GM12878 (cell line): ENCODE data around the gene SERINC1. TPM values are rescaled to one million over a fixed set of nuclear protein-coding genes. Genes with fewer than 3 reads are reported as not detected.

Experiments used
- ATAC-seq: fragments of 200-7000 bp; cut with Tn5 transposase; 3 replicates; pipeline ENCODE4 v1.9.1; 2020; ENCODE audit warnings: mild to moderate bottlenecking, moderate library complexity
- BruUV-seq: library from RNA; stranded (reverse); fragments of 400-500 nt; replicated peaks from 2 replicates; lab custom pipeline; 2021; lab: Mats Ljungman, UMichigan
- CTCF ChIA-PET: fragments of 300-600 bp; sonication (Branson Sonifier 250); formaldehyde crosslinking; extraction: SDS; loops from one replicate; lab custom pipeline; 2021; ENCODE audit warnings: inconsistent platforms; lab: Yijun Ruan, JAX
- POLR2A ChIA-PET: fragments of 350-600 bp; formaldehyde crosslinking; extraction: SDS; loops from one replicate; lab custom pipeline; 2021; ENCODE audit warnings: inconsistent platforms; lab: Charles Lee
- RAD21 ChIA-PET: fragments of 300-600 bp; sonication (Branson Sonifier 250); formaldehyde crosslinking; loops from one replicate; lab custom pipeline; 2023; ENCODE audit warnings: antibody characterized with exemption; ENCODE audit not compliant: unreplicated experiment; lab: Charles Lee
- SMC1A ChIA-PET: fragments of 300-600 bp; sonication (Branson Sonifier 250); formaldehyde crosslinking; loops from one replicate; lab custom pipeline; 2023; ENCODE audit not compliant: unreplicated experiment, uncharacterized antibody; lab: Charles Lee
- DNase-seq: peaks from one replicate; pipeline ENCODE4 v3.0.0-alpha.2; 2011; ENCODE audit warnings: low read depth, low spot score
- FAIRE-seq: peaks from 3 replicates; lab custom pipeline; 2011; peaks lifted over from hg19 to GRCh38; lab: Jason Lieb, UNC
- H2AFZ ChIP-seq: 2 replicates; pipeline ENCODE4 v1.6.0; 2011; ENCODE audit warnings: low read depth, low read length, control low read depth; ENCODE audit not compliant: control insufficient read depth
- H3K27ac ChIP-seq: 2 replicates; pipeline ENCODE4 v1.5.1; 2011; ENCODE audit warnings: control low read depth; ENCODE audit not compliant: control insufficient read depth, insufficient read depth
- H3K27me3 ChIP-seq, 2 experiments: replicated peaks in 1 of 2; 2 replicates each; pipeline versions ENCODE4 v1.6.0 to v1.6.1; 2011; ENCODE audit warnings: low read length in 1 of 2; ENCODE audit not compliant: control insufficient read depth in 2 of 2, insufficient read depth in 2 of 2
- H3K36me3 ChIP-seq, 2 experiments: 2 replicates each; pipeline ENCODE4 v1.5.1; 2011; ENCODE audit warnings: low read length in 1 of 2; ENCODE audit not compliant: control insufficient read depth in 2 of 2, insufficient read depth in 2 of 2
- H3K4me1 ChIP-seq: 2 replicates; pipeline ENCODE4 v1.6.1; 2011; ENCODE audit warnings: mild to moderate bottlenecking, low read length, moderate library complexity, mixed read lengths; ENCODE audit not compliant: control insufficient read depth, insufficient read depth
- H3K4me2 ChIP-seq: 2 replicates; pipeline ENCODE4 v1.6.0; 2011; ENCODE audit warnings: control low read depth; ENCODE audit not compliant: control insufficient read depth, insufficient read depth
- H3K4me3 ChIP-seq: fragments of 200-600 bp; sonication (generic); 2 replicates; pipeline ENCODE4 v1.5.1; 2016
- H3K79me2 ChIP-seq: 2 replicates; pipeline ENCODE4 v1.6.0; 2011; ENCODE audit warnings: low read length; ENCODE audit not compliant: control insufficient read depth, insufficient read depth
- H3K9ac ChIP-seq: 2 replicates; pipeline ENCODE4 v1.8.0; 2011; ENCODE audit warnings: low read length, control low read depth, mixed read lengths; ENCODE audit not compliant: control insufficient read depth, insufficient read depth
- H3K9me3 ChIP-seq: replicated peaks from 3 replicates; pipeline ENCODE4 v1.5.1; 2011; ENCODE audit warnings: mild to moderate bottlenecking, low read length; ENCODE audit not compliant: control insufficient read depth, insufficient read depth
- H4K20me1 ChIP-seq: 2 replicates; pipeline ENCODE4 v1.6.0; 2011; ENCODE audit not compliant: control insufficient read depth, insufficient read depth
- BCL11A ChIP-seq: IDR thresholded peaks from 2 replicates; pipeline ENCODE4 v1.6.1; 2011; ENCODE audit warnings: low read depth, low read length
- BCLAF1 ChIP-seq: fragments of 450-650 bp; IDR thresholded peaks from 2 replicates; pipeline ENCODE4 v1.6.1; 2017; ENCODE audit warnings: antibody characterized with exemption, mild to moderate bottlenecking, moderate library complexity
- CBFB ChIP-seq: IDR thresholded peaks from 2 replicates; pipeline ENCODE4 v1.6.1; 2016; ENCODE audit warnings: antibody characterized with exemption, low read depth
- E2F4 ChIP-seq: IDR thresholded peaks from 2 replicates; pipeline ENCODE4 v1.6.1; 2012; ENCODE audit warnings: low read depth, low read length, improper control_type of control experiment
- EGR1 ChIP-seq, 2 experiments: IDR thresholded peaks; 1 replicate in 1 of 2; 2 replicates in 1 of 2; pipeline ENCODE4 v1.6.1; 2011 to 2012; ENCODE audit warnings: low read depth in 2 of 2, low read length in 2 of 2, borderline replicate concordance in 1 of 2, mild to moderate bottlenecking in 1 of 2, moderate library complexity in 1 of 2
- ETV6 ChIP-seq, 2 experiments: fragments of 450-650 bp in 1 of 2; IDR thresholded peaks in 1 of 2; conservative IDR thresholded peaks in 1 of 2; 2 replicates each; pipeline ENCODE4 v1.6.1; 2014; ENCODE audit warnings: antibody characterized with exemption in 1 of 2, borderline replicate concordance in 1 of 2, low read depth in 1 of 2, mild to moderate bottlenecking in 1 of 2, moderate library complexity in 1 of 2
- HDAC6 ChIP-seq: fragments of 200-600 bp; sonication (generic); IDR thresholded peaks from one replicate; pipeline ENCODE4 v1.8.0; 2017; ENCODE audit warnings: antibody characterized with exemption; ENCODE audit not compliant: unreplicated experiment
- HSF1 ChIP-seq: fragments of 150-350 bp; IDR thresholded peaks from 2 replicates; pipeline ENCODE4 v1.6.1; 2014; ENCODE audit warnings: mild to moderate bottlenecking, low read depth, low read length
- IRF5 ChIP-seq: fragments of 450-650 bp; IDR thresholded peaks from 2 replicates; pipeline ENCODE4 v1.6.1; 2017; ENCODE audit warnings: borderline replicate concordance
- MEF2B ChIP-seq: fragments of 450-650 bp; IDR thresholded peaks from 2 replicates; pipeline ENCODE4 v1.6.1; 2018; ENCODE audit warnings: mild to moderate bottlenecking, moderate library complexity; ENCODE audit not compliant: partially characterized antibody, poor library complexity, severe bottlenecking
- MTA3 ChIP-seq: IDR thresholded peaks from 2 replicates; pipeline ENCODE4 v1.6.1; 2012; ENCODE audit warnings: low read length, inconsistent platforms, borderline replicate concordance
- MXI1 ChIP-seq: fragments of 150-350 bp; IDR thresholded peaks from 2 replicates; pipeline ENCODE4 v1.6.1; 2011; ENCODE audit warnings: low read depth, mild to moderate bottlenecking, inconsistent platforms, low read length, improper control_type of control experiment
- ZNF217 ChIP-seq: fragments of 450-650 bp; IDR thresholded peaks from 2 replicates; pipeline ENCODE4 v1.6.1; 2017; ENCODE audit warnings: antibody characterized with exemption, mild to moderate bottlenecking
- WGBS: methylation state at CpG from one replicate; pipeline ENCODE4 v1.1.6; 2016; ENCODE audit warnings: low lambda C conversion rate; ENCODE audit not compliant: insufficient replicate concordance, insufficient coverage; ENCODE audit errors: missing lambda C conversion rate; 5-methylcytosine and 5-hydroxymethylcytosine counted together
- in situ Hi-C: fragments of 300-500 bp; cut with MboI; formaldehyde crosslinking; loops from 9 replicates; pipeline ENCODE4 v1.14.3; 2018; ENCODE audit warnings: mixed read lengths
- intact Hi-C: fragments of 100-400 bp; cut with micrococcal nuclease; formaldehyde crosslinking; loops from one replicate; pipeline ENCODE4 v1.14.2; 2022; ENCODE audit not compliant: unreplicated experiment
- polyA plus RNA-seq, 11 experiments: library from polyadenylated mRNA; depleted of rRNA in 4 of 11; unstranded in 6 of 11; stranded (reverse) in 5 of 11; fragments of >200 nt; fragmentation: Nextera tagmentation in 4 of 11; fragmentation: Illumina TruSeq in 1 of 11; extraction: Ambion mirVana in 4 of 11; extraction: Trizol in 1 of 11; gene quantifications; 1 replicate in 1 of 11; 2 replicates in 10 of 11; pipeline versions ENCODE4 v1.2.1 to v1.2.3, GENCODE V29; 2011 to 2016; ENCODE audit warnings: inconsistent platforms in 2 of 11, missing spikeins in 2 of 11, low read depth in 1 of 11
- total RNA-seq, 4 experiments: library from RNA; depleted of rRNA in 3 of 4; stranded (reverse); fragments of >200 nt in 3 of 4; fragmentation: Illumina TruSeq in 1 of 4; extraction: Trizol in 1 of 4; gene quantifications; 2 replicates each; pipeline versions ENCODE4 v1.2.1 to v1.2.3, GENCODE V29; 2013 to 2021

Gene SERINC1
- total and polyA plus RNA-seq, 10 of the 15 experiments (the other 5 are each of a cell fraction or from before 2014, with no cell fraction given): 18.5 to 45.7 (median 31.1) TPM

- intact Hi-C loops (loop anchor here (2.0 kb wide), 1 partner anchor 71 kb away; the partner anchor contains the start of gene SERINC1), in situ Hi-C loops (no loop called here)
- 1% methylated on average over 62 of the region's 82 CpGs for WGBS
- ATAC-seq (peak; percentile 99), DNase-seq (peak; percentile 86), FAIRE-seq (peak; percentile 27)
- H3K27me3 ChIP-seq: no peaks in the 10 kb centered on the region
- CTCF ChIA-PET: interaction anchor here (1.0 to 1.2 kb wide), 3 partner anchors 8 to 18 kb away, joined by 3 to 5 read pairs (median 3); no protein-coding TSS in a partner anchor
- no peaks in the 10 kb centered on the region for H3K9me3 ChIP-seq
- SMC1A ChIA-PET: interaction anchor here (0.7 kb wide), 1 partner anchor 66 kb away, joined by 3 read pairs; no protein-coding TSS in a partner anchor
- peak within 1 kb of the TSS; percentile 93 for H3K4me3 ChIP-seq
- POLR2A ChIA-PET: interaction anchor here (1.5 to 1.6 kb wide), 2 partner anchors 9 to 72 kb away, joined by 4 to 9 read pairs; partner anchors contain the start of gene SERINC1
- H3K27ac ChIP-seq: peak within 1 kb of the TSS; percentile 74
- H3K9ac ChIP-seq: peak within 1 kb of the TSS; percentile 84
- peaks cover 39% of the 10 kb centered on the region for H3K79me2 ChIP-seq
- H3K36me3 ChIP-seq: no peaks in the 10 kb centered on the region
- H3K4me2 ChIP-seq: peak within 1 kb of the TSS; percentile 89
- H4K20me1 ChIP-seq: no peaks in the 10 kb centered on the region
- H3K4me1 ChIP-seq: no peaks in the 10 kb centered on the region; the same call in none of the 2 replicates
- no TSS peak for BruUV-seq
- RAD21 ChIA-PET: interaction anchor here (0.8 to 1.5 kb wide), 4 partner anchors 14 to 71 kb away, joined by 3 to 6 read pairs (median 4); partner anchors contain the start of gene SERINC1
- peak within 1 kb of the TSS; percentile 99 for H2AFZ ChIP-seq
- TF ChIP-seq ETV6 (conservative IDR thresholded peaks at IDR 0.05 in 1 of 2, IDR thresholded peaks at IDR 0.05 in 1 of 2; ENCODE audit: borderline replicate concordance in 1 of 2, low read depth in 1 of 2) (no peak), HSF1 (0 out of 2 replicates have a peak, but pooled peaks have one; percentile 6), ZNF217 (peak; percentile 68; the same call in 1 of the 2 replicates), EGR1 (IDR thresholded peaks at IDR 0.05; ENCODE audit: borderline replicate concordance in 1 of 2, low read depth in 2 of 2, low read length in 2 of 2) (0 out of 3 replicates have a peak, but pooled peaks of 1 of the 2 experiments have one; percentile 48), MTA3 (no peak), MXI1 (peak; percentile 22), IRF5 (no peak), HDAC6 (no peak), CBFB (no peak), MEF2B (no peak), BCLAF1 (no peak), BCL11A (0 out of 2 replicates have a peak, but pooled peaks have one; percentile 34), E2F4 (0 out of 2 replicates have a peak, but pooled peaks have one; percentile 40)
Observed at GRCh38 chr6:122399348-122400120, 72.1 kb downstream of the SERINC1 start, which contains the start of gene HSF2. Gene HSF2 (plus strand): TSS chr6:122399652. CDS start chr6:122399738, 86 bp downstream.
